Measurements from ENCODE around the gene LRIG2.
"Not testable (repeated sequence)": the region's sequence is repeated elsewhere in the genome, so short reads cannot be mapped to it uniquely, and the experiment has no call there.

The LRIG2 gene

GRCh38 chr1:113072757-113073478 is at the start of gene LRIG2:
Gene LRIG2 (plus strand): TSS chr1:113073198. CDS start chr1:113073407, 209 bp downstream.
- peak; percentile 85 for TF ChIP-seq CTCF (conservative IDR thresholded peaks at IDR 0.05; ENCODE audit: control insufficient read depth, insufficient read depth, low read depth, low read length)
- H3K4me3 ChIP-seq (ENCODE audit: control insufficient read depth, low read depth, low read length) = peak within 1 kb of the TSS; percentile 96
- peak; percentile 97 for DNase-seq (ENCODE audit: low read depth)

GRCh38 chr1:113023316-113023715 is 49.7 kb upstream of the LRIG2 start:
- DNase-seq (ENCODE audit: low read depth); H3K4me3 ChIP-seq (ENCODE audit: control insufficient read depth, low read depth, low read length): not testable (repeated sequence)

- no peak for DNase-seq (ENCODE audit: low read depth)
- TF ChIP-seq CTCF (conservative IDR thresholded peaks at IDR 0.05; ENCODE audit: control insufficient read depth, insufficient read depth, low read depth, low read length) = no peak
- no peak overlapping the region for H3K4me3 ChIP-seq (ENCODE audit: control insufficient read depth, low read depth, low read length)
These were observed 46.0 kb upstream of the LRIG2 start for GRCh38 chr1:113027007-113027406.

GRCh38 chr1:113027449-113027848 is 45.5 kb upstream of the LRIG2 start:
- DNase-seq (ENCODE audit: low read depth) = no peak
- no peak overlapping the region for H3K4me3 ChIP-seq (ENCODE audit: control insufficient read depth, low read depth, low read length)
- no peak for TF ChIP-seq CTCF (conservative IDR thresholded peaks at IDR 0.05; ENCODE audit: control insufficient read depth, insufficient read depth, low read depth, low read length)

- no peak for TF ChIP-seq CTCF (conservative IDR thresholded peaks at IDR 0.05; ENCODE audit: control insufficient read depth, insufficient read depth, low read depth, low read length)
- no peak for DNase-seq (ENCODE audit: low read depth)
- no peak overlapping the region for H3K4me3 ChIP-seq (ENCODE audit: control insufficient read depth, low read depth, low read length)
These were observed 43.2 kb upstream of the LRIG2 start for GRCh38 chr1:113029822-113030221.

GRCh38 chr1:113031171-113031933 is 41.6 kb upstream of the LRIG2 start:
- no peak for DNase-seq (ENCODE audit: low read depth)
- H3K4me3 ChIP-seq (ENCODE audit: control insufficient read depth, low read depth, low read length) = no peak overlapping the region
- TF ChIP-seq CTCF (conservative IDR thresholded peaks at IDR 0.05; ENCODE audit: control insufficient read depth, insufficient read depth, low read depth, low read length) = no peak

GRCh38 chr1:113035086-113035485 is 37.9 kb upstream of the LRIG2 start:
- H3K4me3 ChIP-seq (ENCODE audit: control insufficient read depth, low read depth, low read length) = no peak overlapping the region
- TF ChIP-seq CTCF (conservative IDR thresholded peaks at IDR 0.05; ENCODE audit: control insufficient read depth, insufficient read depth, low read depth, low read length) = no peak
- peak; percentile 16 for DNase-seq (ENCODE audit: low read depth)

Data from fibroblast of mammary gland (primary cell).